GM18519 (cell line): ENCODE data around the gene ASTN2.

ENCODE experiments used
- ATAC-seq: cut with Tn5 transposase; IDR thresholded peaks from one replicate; pipeline ENCODE4 v1.9.1; 2021; ENCODE audit warnings: mild to moderate bottlenecking, moderate library complexity; ENCODE audit not compliant: unreplicated experiment, low FRiP score

The ASTN2 gene

GRCh38 chr9:116626762-116627161, 788.1 kb downstream of the ASTN2 start:
- no peak for ATAC-seq

DNA sequence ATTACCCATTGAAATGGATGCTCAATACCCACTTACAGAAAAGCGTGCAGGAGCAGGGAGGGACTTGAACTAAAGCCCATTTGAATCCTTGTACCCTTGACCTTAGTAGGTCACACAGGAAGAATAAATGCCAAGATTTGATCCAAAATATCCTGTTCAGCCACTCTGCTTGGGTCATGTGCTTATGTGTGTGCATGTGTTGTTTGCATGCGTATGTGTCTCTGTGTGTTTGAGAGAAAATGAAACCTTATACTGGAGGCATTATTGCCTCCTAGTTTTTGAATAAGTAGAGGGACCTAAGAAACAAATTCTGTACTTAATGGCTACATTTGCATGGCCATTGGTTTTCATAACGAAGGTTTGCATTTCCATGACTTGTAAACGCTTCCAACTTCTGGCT, 791.1 kb downstream of the ASTN2 start:
- no peak for ATAC-seq

GRCh38 chr9:116617389-116617788, 797.5 kb downstream of the ASTN2 start:
- no peak for ATAC-seq

DNA sequence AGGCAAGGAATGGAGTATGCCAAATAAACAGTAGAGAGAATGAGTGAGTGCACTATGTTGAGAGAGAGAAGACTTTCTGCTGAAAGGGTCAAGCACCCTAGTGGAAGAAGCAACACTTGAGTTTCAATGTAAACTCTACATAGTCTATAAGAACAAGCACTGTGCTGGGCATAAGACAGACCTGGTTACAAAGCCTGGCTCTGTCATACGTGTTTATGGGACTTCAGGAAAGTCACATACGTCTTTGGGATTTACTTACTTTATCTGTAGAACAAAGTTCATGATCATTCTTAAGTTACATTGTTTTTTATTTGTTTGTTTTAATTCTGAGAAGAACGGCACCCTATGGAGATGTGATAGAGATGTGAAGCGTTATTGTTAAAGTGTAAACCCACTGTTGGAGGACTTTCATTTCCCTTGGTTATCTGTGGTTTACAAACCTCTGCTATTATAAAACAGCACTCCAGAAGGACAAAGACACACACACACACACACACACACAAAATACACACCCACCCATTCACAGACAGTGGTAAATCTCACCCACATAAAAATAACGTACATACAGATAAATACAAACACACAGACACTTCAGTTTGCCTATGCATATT, 798.4 kb downstream of the ASTN2 start:
- ATAC-seq, result no peak

- no peak for ATAC-seq
Observed at GRCh38 chr9:116608064-116608463, 806.8 kb downstream of the ASTN2 start.

- ATAC-seq, result no peak
Observed at GRCh38 chr9:116605904-116606341, 808.9 kb downstream of the ASTN2 start.

DNA sequence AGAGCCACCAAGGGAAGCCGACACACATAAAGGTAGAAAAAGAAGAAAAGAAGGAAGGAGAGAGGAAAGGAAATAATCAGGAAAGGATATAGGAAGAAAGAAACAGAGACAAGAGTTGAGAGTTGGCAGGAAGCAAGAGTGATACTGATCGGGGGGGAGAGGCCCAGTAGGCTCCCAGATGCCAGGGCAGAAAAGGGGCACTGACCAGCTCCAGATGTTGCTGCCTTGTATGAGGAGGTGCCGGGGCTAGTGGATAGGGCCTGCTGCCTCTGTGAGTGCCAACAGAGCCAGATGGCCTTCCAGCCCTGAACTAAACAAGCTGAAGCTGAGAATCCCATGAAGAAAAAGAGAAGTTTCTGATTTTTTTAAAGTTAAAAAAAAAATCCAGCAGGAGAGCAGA, 809.8 kb downstream of the ASTN2 start:
- ATAC-seq, result no peak

DNA sequence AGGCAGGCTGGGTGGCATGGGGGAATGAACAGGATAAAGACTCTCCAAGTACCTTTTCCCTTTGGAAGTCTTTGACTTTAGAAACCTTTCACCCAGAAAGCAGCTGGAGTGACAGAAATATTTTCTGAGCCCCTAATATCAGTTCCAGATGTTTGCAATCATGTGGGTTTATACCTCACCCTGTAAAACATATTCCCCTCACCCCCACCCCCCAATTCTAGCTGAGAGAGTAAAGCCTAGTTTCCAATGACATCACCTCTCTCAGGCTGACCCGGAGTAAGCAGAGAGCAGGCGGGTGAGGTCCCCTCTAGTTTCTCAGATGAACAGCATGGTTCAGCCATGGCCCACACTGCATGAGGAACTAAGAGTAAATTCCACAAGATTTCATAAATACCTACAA, 810.6 kb downstream of the ASTN2 start:
- ATAC-seq, result no peak

GRCh38 chr9:116599342-116599884, 815.4 kb downstream of the ASTN2 start:
- ATAC-seq, result no peak

- ATAC-seq, result no peak
Observed at GRCh38 chr9:116596646-116597045, 818.2 kb downstream of the ASTN2 start.

- no peak for ATAC-seq
Observed at GRCh38 chr9:116594547-116594946, 820.3 kb downstream of the ASTN2 start.

DNA sequence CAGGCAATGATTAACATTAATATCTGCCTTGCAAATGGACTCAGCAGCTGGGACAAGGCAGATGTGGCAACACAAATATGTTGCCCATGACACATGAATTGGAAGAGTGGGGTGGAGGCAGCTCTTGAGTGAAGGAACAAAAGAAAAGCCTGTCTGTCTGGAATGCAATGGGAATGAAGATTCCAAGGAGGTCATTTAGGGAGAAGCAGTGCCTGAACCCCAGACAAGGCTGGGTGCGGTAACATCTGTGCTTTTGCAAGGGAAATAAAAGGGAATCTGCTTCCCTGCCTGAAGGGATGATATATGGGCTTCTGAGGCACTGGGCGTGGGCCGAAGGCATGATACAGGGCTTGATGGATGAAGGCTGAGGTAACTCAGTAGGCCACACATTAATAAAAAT, 821.9 kb downstream of the ASTN2 start:
- ATAC-seq, result no peak

- no peak for ATAC-seq
Observed at GRCh38 chr9:116589392-116590354, 825.2 kb downstream of the ASTN2 start.

DNA sequence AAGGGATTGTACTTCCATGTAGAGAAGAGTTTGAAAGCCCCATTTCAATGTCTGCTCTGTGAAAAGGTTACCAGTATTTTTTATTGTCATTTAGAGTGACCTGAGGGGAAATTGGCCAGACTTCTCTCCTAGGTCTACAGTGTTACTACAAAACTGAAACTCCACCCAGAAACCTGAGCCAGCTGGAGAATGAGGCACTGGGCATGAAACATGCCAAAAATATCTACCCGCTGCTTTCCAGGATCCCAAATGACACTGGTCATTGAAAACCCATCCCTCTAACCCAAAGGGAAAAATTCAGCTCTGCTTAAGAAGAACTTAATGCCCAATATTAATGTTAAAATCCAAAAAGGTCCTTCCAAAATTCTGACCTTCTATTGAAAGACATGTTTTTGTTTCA, 826.9 kb downstream of the ASTN2 start:
- ATAC-seq, result no peak

GRCh38 chr9:116585896-116586295, 829.0 kb downstream of the ASTN2 start:
- ATAC-seq, result no peak

- ATAC-seq, result no peak
Observed at GRCh38 chr9:116585204-116585603, 829.7 kb downstream of the ASTN2 start.

DNA sequence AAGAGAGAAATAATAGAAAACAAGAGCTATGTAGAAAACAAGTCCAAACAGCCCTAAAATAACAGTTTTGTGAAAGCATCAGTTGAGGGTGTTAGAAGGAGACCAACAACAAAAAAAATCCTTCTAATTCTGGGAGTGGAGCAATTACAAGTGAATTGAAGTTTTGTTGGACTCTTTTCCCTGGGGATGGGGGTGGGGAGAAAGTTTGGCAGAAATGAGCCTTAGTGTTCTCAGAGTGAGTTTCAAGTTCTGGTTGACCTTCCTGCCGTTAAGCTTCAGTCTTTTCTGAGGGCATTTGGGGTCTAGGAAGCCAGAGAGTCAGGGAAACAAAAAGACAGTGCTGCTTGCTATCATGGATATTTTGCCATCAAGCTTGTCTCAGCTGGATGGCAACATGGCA, 834.0 kb downstream of the ASTN2 start:
- ATAC-seq, result no peak

DNA sequence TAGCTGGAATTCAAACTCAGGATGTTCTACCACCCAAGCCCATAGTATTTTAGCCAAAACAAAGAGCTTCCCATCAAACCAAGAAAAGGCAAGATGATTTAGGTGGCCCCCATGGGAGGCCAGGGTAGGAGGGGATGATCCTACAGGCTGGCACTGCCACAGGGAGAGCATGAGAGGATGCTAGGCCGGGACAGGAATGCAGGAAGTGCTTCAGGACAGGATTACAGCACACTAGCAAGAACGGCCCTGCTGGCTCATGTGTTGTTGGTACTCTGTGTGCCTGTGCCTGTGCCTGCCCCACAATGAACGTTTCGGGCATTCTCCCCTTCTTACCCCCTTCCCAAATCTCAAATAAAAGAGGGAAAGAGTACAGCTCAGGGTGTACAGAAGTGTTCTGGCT, 838.5 kb downstream of the ASTN2 start:
- ATAC-seq, result no peak

DNA sequence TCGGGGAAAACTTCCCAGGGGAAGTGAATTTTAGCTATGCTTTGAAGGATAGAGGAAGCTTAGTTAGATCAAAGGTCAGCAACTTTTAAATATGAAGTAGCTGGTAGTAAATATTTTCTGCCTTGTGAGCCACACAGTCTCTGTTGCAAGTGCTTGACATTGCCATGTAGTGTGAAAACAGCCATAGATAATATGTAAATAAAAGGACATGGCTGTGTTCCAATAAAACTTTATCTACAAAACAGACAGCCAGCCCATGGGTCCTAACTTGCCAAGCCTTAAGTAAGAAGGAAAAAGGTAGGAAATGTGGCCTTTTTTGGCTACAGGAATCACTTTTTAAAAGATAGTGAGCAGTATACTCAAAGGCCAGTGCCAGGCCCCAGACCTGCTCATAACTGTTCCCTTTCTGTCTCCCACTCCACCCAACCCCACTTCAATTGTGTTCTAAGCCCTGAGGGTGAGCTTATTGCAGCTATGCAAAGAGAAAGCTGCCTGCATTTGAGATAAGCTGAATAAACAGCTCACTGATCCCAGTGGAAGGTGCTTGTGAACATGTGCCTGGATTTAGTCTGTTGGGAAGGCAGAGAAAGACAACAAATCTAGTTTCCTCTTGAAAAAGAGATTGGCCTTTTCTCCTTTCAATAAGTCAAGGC, 840.7 kb downstream of the ASTN2 start:
- no peak for ATAC-seq

- ATAC-seq, result peak; percentile 75
Observed at GRCh38 chr9:116572095-116572748, 842.6 kb downstream of the ASTN2 start.

DNA sequence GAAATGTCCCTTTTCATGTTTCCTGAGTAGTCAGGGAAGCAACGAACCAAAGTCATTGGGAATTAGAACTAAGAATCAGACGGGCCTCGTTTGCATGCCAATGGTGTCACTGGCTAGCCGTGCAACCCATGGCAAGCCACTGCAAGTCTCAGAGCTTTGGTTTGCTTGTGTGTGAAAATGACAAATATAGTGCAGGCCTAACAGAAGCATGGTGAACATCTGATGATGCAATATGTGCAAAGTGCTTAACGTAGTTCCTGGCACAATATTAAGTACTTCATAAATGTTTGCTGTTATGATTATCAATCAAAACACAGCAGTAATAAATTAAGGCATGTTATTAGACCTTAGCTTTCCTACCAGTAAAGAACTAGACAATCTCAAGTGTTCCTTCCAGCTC, 845.7 kb downstream of the ASTN2 start:
- no peak for ATAC-seq
